ENCODE measurements around the gene GULP1.

Gene GULP1

DNA sequence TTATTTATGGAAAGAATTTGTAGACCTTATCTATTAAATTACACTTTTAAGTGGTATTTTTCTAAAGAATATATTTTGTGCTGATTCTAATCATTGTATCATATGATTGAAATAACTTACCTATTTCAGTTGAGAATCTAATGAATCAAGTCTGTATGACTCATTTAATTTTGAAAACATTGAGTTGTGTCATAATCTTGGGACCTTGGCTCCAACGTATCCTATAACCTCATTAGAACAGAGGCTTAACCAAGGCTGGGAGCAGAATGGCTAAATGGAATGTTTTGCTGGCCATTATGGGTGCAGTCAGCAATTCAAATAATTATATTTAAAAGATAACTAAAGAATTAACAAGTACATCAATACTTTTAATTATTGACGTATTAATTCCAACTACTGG, 19.6 kb upstream of the GULP1 start:
- no peak for TF ChIP-seq CSDC2 (CRISPR knock-in tag; IDR thresholded peaks at IDR 0.05)
- TF ChIP-seq RARB (CRISPR knock-in tag; IDR thresholded peaks at IDR 0.05), result no peak
- no peak for TF ChIP-seq ZFP30 (CRISPR knock-in tag; IDR thresholded peaks at IDR 0.05)
- no peak for TF ChIP-seq ISL1 (CRISPR knock-in tag; IDR thresholded peaks at IDR 0.05)
- no peak for TF ChIP-seq ZNF565 (CRISPR knock-in tag; conservative IDR thresholded peaks at IDR 0.05; ENCODE audit: low read depth)
- TF ChIP-seq ARNTL (CRISPR knock-in tag; IDR thresholded peaks at IDR 0.05; ENCODE audit: borderline replicate concordance, low read depth), result no peak
- TF ChIP-seq SNAI2 (CRISPR knock-in tag; IDR thresholded peaks at IDR 0.05), result no peak
- TF ChIP-seq BACH2 (CRISPR knock-in tag; IDR thresholded peaks at IDR 0.05; ENCODE audit: borderline replicate concordance), result no peak
- no peak for TF ChIP-seq GLIS3 (CRISPR knock-in tag; IDR thresholded peaks at IDR 0.05)
- no peak for TF ChIP-seq OSR1 (CRISPR knock-in tag; IDR thresholded peaks at IDR 0.05)
- TF ChIP-seq, protein P1, sequence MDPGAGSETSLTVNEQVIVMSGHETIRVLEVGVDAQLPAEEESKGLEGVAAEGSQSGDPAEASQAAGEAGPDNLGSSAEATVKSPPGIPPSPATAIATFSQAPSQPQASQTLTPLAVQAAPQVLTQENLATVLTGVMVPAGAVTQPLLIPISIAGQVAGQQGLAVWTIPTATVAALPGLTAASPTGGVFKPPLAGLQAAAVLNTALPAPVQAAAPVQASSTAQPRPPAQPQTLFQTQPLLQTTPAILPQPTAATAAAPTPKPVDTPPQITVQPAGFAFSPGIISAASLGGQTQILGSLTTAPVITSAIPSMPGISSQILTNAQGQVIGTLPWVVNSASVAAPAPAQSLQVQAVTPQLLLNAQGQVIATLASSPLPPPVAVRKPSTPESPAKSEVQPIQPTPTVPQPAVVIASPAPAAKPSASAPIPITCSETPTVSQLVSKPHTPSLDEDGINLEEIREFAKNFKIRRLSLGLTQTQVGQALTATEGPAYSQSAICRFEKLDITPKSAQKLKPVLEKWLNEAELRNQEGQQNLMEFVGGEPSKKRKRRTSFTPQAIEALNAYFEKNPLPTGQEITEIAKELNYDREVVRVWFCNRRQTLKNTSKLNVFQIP (CRISPR knock-in tag; IDR thresholded peaks at IDR 0.05; ENCODE audit: borderline replicate concordance, low read depth), result no peak
- ATAC-seq, result no peak

DNA sequence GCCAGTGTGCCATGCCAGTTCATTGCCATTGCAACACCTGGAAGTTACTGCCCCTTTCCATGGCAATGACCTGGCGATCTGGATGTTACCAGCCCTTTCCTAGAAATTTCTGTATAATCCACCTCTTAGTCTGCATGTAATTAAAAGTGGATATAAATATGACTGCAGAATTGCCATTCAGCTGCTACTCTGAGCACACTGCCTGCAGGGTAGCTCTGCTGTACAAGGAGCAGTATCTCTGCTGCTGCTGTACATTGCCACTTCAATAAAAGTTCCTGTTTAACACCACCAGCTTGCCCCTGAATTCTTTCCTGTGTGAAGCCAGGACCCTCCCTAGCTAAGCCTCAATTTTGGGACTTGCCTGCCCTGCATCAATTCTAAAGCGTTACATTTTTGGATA, 17.4 kb upstream of the GULP1 start:
- ATAC-seq, result no peak
- TF ChIP-seq OSR1 (CRISPR knock-in tag; IDR thresholded peaks at IDR 0.05), result no peak
- no peak for TF ChIP-seq ZC3H10 (CRISPR knock-in tag; IDR thresholded peaks at IDR 0.05)
- no peak for TF ChIP-seq PPARA (CRISPR knock-in tag; IDR thresholded peaks at IDR 0.05; ENCODE audit: borderline replicate concordance)
- TF ChIP-seq ZNF70 (CRISPR knock-in tag; IDR thresholded peaks at IDR 0.05), result no peak
- TF ChIP-seq ESRRG (CRISPR knock-in tag; IDR thresholded peaks at IDR 0.05), result no peak
- no peak for TF ChIP-seq GLIS3 (CRISPR knock-in tag; IDR thresholded peaks at IDR 0.05)
- TF ChIP-seq, protein P2, sequence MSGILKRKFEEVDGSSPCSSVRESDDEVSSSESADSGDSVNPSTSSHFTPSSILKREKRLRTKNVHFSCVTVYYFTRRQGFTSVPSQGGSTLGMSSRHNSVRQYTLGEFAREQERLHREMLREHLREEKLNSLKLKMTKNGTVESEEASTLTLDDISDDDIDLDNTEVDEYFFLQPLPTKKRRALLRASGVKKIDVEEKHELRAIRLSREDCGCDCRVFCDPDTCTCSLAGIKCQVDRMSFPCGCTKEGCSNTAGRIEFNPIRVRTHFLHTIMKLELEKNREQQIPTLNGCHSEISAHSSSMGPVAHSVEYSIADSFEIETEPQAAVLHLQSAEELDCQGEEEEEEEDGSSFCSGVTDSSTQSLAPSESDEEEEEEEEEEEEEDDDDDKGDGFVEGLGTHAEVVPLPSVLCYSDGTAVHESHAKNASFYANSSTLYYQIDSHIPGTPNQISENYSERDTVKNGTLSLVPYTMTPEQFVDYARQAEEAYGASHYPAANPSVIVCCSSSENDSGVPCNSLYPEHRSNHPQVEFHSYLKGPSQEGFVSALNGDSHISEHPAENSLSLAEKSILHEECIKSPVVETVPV (CRISPR knock-in tag; IDR thresholded peaks at IDR 0.05), result no peak

DNA sequence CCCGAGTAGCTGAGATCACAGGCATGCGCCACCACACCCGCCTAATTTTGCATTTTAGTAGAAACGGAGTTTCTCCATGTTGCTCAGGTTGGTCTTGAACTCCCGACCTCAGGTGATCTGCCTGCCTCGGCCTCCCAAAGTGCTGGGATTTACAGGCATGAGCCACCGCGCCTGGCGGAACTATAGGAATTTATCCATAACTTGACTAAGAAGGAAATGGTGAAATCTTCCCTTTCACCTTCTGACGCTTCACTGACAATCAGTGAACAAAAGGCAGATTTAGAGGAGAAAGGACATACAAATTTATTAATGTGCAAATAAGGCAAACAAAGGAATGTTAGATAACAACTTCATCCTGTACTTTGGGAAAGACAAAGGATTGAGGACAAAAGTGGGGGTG, 15.4 kb upstream of the GULP1 start:
- no peak for ATAC-seq
- TF ChIP-seq, protein P3, sequence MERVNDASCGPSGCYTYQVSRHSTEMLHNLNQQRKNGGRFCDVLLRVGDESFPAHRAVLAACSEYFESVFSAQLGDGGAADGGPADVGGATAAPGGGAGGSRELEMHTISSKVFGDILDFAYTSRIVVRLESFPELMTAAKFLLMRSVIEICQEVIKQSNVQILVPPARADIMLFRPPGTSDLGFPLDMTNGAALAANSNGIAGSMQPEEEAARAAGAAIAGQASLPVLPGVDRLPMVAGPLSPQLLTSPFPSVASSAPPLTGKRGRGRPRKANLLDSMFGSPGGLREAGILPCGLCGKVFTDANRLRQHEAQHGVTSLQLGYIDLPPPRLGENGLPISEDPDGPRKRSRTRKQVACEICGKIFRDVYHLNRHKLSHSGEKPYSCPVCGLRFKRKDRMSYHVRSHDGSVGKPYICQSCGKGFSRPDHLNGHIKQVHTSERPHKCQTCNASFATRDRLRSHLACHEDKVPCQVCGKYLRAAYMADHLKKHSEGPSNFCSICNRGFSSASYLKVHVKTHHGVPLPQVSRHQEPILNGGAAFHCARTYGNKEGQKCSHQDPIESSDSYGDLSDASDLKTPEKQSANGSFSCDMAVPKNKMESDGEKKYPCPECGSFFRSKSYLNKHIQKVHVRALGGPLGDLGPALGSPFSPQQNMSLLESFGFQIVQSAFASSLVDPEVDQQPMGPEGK (CRISPR knock-in tag; IDR thresholded peaks at IDR 0.05; ENCODE audit: borderline replicate concordance), result no peak
- TF ChIP-seq, protein P4, sequence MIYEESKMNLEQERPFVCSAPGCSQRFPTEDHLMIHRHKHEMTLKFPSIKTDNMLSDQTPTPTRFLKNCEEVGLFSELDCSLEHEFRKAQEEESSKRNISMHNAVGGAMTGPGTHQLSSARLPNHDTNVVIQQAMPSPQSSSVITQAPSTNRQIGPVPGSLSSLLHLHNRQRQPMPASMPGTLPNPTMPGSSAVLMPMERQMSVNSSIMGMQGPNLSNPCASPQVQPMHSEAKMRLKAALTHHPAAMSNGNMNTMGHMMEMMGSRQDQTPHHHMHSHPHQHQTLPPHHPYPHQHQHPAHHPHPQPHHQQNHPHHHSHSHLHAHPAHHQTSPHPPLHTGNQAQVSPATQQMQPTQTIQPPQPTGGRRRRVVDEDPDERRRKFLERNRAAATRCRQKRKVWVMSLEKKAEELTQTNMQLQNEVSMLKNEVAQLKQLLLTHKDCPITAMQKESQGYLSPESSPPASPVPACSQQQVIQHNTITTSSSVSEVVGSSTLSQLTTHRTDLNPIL (CRISPR knock-in tag; IDR thresholded peaks at IDR 0.05; ENCODE audit: low read depth), result no peak
- TF ChIP-seq BACH2 (CRISPR knock-in tag; IDR thresholded peaks at IDR 0.05; ENCODE audit: borderline replicate concordance) (no peak), ZNF565 (CRISPR knock-in tag; conservative IDR thresholded peaks at IDR 0.05; ENCODE audit: low read depth) (no peak), SNAI2 (CRISPR knock-in tag; IDR thresholded peaks at IDR 0.05) (no peak), RARB (CRISPR knock-in tag; IDR thresholded peaks at IDR 0.05) (no peak), TCF4 (CRISPR knock-in tag; IDR thresholded peaks at IDR 0.05; ENCODE audit: borderline replicate concordance) (no peak), ZC3H10 (CRISPR knock-in tag; IDR thresholded peaks at IDR 0.05) (no peak), TOX (CRISPR knock-in tag; IDR thresholded peaks at IDR 0.05; ENCODE audit: borderline replicate concordance) (no peak), ISL1 (CRISPR knock-in tag; IDR thresholded peaks at IDR 0.05) (no peak), ARNTL (CRISPR knock-in tag; IDR thresholded peaks at IDR 0.05; ENCODE audit: borderline replicate concordance, low read depth) (no peak), ESRRG (CRISPR knock-in tag; IDR thresholded peaks at IDR 0.05) (no peak), CSDC2 (CRISPR knock-in tag; IDR thresholded peaks at IDR 0.05) (no peak), OSR1 (CRISPR knock-in tag; IDR thresholded peaks at IDR 0.05) (no peak), ZNF8 (CRISPR knock-in tag; IDR thresholded peaks at IDR 0.05) (no peak), ZFP30 (CRISPR knock-in tag; IDR thresholded peaks at IDR 0.05) (no peak), ZNF70 (CRISPR knock-in tag; IDR thresholded peaks at IDR 0.05) (no peak)
- TF ChIP-seq, protein P1 (CRISPR knock-in tag; IDR thresholded peaks at IDR 0.05; ENCODE audit: borderline replicate concordance, low read depth), result no peak
- TF ChIP-seq, protein P2 (CRISPR knock-in tag; IDR thresholded peaks at IDR 0.05), result no peak
- TF ChIP-seq, protein P5, sequence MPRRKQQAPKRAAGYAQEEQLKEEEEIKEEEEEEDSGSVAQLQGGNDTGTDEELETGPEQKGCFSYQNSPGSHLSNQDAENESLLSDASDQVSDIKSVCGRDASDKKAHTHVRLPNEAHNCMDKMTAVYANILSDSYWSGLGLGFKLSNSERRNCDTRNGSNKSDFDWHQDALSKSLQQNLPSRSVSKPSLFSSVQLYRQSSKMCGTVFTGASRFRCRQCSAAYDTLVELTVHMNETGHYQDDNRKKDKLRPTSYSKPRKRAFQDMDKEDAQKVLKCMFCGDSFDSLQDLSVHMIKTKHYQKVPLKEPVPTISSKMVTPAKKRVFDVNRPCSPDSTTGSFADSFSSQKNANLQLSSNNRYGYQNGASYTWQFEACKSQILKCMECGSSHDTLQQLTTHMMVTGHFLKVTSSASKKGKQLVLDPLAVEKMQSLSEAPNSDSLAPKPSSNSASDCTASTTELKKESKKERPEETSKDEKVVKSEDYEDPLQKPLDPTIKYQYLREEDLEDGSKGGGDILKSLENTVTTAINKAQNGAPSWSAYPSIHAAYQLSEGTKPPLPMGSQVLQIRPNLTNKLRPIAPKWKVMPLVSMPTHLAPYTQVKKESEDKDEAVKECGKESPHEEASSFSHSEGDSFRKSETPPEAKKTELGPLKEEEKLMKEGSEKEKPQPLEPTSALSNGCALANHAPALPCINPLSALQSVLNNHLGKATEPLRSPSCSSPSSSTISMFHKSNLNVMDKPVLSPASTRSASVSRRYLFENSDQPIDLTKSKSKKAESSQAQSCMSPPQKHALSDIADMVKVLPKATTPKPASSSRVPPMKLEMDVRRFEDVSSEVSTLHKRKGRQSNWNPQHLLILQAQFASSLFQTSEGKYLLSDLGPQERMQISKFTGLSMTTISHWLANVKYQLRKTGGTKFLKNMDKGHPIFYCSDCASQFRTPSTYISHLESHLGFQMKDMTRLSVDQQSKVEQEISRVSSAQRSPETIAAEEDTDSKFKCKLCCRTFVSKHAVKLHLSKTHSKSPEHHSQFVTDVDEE (CRISPR knock-in tag; IDR thresholded peaks at IDR 0.05), result no peak
